ENCODE data around the gene FAF1.
"Not testable (repeated sequence)": the region's sequence is repeated elsewhere in the genome, so short reads cannot be mapped to it uniquely, and the experiment has no call there.

Gene FAF1

DNA sequence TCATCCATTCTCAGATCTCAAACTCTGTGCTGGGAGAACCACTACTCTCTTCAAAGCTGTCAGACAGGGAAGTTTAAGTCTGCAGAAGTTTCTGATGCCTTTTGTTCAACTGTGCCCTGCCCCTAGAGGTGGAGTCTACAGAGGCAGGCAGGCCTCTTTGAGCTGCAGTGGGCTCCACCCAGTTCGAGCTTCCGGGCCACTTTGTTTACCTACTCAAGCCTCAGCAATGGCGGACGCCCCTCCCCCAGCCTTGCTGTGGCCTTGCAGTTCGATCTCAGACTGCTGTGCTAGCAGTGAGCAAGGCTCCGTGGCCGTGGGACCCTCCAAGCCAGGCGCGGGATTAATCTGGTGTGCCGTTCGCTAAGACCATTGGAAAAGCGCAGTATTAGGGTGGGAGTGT lies 49.7 kb downstream of the FAF1 start:
- not testable (repeated sequence) for DNase-seq (ENCODE audit: low spot score)

DNA sequence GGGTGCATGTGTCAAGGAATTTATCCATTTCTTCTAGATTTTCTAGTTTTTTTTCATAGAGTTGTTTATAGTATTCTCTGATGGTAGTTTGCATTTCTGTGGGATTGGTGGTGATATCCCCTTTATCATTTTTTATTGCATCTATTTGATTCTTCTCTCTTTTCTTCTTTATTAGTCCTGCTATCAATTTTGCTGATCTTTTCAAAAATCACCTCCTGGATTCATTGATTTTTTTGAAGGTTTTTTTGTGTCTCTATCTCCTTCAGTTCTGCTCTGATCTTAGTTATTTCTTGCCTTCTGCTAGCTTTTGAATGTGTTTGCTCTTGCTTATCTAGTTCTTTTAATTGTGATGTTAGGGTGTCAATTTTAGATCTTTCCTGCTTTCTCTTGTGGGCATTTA lies 52.5 kb downstream of the FAF1 start:
- not testable (repeated sequence) for DNase-seq (ENCODE audit: low spot score)

DNA sequence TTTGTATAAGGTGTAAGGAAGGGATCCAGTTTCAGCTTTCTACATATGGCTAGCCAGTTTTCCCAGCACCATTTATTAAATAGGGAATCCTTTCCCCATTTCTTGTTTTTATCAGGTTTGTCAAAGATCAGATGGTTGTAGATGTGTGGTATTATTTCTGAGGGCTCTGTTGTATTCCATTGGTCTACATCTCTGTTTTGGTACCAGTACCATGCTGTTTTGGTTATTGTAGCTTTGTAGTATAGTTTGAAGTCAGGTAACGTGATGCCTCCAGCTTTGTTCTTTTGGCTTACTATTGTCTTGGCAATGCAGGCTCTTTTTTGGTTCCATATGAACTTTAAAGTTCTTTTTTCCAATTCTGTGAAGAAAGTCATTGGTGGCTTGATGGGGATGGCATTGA lies 54.0 kb downstream of the FAF1 start:
- DNase-seq (ENCODE audit: low spot score): not testable (repeated sequence)

DNA sequence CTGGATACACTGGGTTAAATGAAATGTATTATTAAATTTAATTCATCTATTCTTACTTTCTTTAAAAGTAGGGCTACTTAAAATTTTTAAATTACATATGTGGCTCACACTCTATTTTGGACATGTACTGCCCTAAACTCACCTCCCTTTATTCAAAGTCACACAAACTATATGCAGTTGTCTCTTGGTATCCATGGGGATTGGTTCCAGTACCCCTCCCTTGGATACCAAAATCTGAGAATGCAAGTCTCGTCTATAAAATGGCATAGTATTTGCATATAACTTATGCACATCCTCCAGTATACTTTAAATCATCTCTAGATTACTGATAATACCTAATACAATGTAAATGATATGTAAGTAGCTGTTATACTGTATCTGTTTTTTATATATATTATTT lies 57.6 kb downstream of the FAF1 start:
- DNase-seq (ENCODE audit: low spot score): no peak

DNA sequence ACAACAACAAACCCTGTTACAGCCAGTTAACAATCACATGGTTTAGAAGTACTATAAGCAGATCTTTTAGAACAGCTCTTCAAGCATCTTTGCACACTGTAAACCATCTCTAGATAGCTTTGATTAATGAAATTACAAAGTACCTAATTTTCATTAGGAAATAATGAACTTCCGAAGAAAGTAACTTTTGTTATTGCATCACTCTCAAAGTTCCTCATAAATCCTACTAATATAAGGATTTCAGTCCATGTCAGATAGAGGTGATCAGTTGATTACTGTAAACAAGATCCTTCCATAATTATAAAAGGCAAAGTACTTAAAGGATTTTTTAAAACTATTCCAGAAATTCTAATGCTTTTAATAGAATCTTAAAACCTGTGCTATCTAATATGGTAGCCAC lies 58.2 kb downstream of the FAF1 start:
- no peak for DNase-seq (ENCODE audit: low spot score)

DNA sequence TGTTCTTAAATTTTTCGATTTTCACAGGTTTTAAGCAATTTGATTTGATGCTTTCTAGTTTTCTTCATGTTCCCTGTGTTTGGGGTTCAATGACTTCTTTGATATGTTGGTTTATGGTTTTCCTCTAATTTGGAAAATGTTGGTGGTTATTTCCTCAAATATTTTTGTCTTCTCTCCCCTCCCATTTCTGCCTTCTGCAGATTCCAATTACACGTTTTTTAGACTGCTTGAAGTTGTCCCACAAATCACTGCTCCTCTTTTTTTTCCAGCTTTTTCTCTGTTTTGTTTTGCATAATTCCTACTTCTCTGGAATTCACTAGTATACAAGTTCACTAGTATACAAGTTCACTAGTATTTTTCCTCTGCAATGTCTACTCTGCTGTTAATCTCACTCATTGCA lies 61.3 kb downstream of the FAF1 start:
- DNase-seq (ENCODE audit: low spot score): no peak

DNA sequence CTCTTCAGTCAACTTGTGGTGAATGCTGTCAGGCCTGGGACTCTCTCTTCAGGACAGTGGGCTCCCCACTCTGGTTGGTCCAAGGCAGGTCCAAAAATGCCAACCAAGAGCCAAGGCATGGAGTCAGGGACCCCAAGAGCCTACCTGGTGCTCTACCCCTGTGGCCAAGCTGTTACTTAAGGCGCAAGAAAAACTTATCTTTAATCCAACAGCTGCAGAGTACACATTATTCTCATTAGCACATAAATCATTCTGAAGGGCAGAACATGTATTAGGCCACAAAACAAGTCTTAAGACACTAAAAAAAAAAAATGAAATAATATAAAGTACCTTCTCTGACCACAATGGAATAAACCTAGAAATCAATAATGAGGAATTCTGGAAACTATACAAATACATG lies 65.7 kb downstream of the FAF1 start:
- no peak for DNase-seq (ENCODE audit: low spot score)

DNA sequence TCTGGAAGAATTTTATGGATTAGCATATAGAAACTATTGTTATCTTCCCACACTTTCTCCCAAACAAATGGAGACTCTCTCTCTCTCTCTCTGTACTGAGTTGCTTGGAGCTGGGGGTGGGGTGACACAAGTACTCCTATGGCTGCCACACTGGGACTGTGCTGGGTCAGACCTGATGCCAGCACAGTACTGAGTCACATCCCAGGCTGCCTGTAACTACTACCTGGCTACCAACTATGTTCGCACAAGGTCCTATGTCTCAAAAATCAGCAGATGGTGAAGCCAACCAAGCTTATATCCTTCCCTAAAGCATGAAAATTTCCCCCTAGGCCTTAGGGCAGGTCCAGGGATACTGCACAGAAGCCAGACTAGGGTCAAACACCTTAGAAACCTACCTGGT lies 66.6 kb downstream of the FAF1 start:
- no peak for DNase-seq (ENCODE audit: low spot score)

DNA sequence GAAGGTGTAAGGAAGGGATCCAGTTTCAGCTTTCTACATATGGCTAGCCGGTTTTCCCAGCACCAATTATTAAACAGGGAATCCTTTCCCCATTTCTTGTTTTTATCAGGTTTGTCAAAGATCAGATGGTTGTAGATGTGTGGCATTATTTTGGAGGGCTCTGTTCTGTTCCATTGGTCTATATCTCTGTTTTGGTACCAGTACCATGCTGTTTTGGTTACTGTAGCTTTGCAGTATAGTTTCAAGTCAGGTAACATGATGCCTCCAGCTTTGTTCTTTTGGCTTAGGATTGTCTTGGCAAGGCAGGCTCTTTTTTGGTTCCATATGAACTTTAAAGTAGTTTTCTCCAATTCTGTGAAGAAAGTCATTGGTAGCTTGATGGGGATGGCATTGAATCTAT lies 72.5 kb downstream of the FAF1 start:
- DNase-seq (ENCODE audit: low spot score): not testable (repeated sequence)

DNA sequence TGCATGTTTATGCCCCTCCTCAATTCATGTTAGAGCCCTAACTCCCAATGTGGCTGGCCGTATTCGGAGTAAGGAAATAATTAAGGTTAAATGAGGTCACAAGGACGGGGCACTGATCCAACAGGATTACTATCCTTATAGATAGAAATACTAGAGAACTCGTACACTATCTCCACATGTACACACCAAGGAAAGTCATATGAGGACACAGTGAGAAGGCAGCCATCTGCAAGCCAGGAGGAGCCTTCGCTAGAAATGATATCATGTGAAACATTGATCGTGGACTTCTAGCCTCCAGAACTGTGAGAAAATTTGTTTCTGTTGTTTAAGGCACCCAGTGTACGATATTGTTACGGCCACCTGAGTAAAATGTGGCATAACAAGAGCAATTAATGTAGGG lies 79.7 kb downstream of the FAF1 start:
- DNase-seq (ENCODE audit: low spot score): peak; percentile 9

DNA sequence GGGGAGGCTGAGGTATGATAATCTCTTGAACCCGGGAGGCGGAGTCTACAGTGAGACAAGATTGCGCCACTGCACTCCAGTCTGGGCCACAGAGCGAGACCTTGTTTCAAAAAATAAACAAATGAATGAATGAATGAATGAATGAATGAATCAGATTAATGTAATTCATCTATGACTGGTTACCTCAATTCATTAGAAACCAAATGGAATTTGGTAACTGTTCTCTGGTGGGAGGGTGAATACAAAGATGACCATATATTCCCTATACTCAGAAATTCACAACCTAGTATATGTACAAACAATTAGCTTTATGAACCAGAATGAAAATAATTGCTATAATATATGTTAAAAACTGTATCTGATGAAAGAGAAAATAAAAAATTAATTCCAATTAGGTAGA lies 80.9 kb downstream of the FAF1 start:
- DNase-seq (ENCODE audit: low spot score): no peak

DNA sequence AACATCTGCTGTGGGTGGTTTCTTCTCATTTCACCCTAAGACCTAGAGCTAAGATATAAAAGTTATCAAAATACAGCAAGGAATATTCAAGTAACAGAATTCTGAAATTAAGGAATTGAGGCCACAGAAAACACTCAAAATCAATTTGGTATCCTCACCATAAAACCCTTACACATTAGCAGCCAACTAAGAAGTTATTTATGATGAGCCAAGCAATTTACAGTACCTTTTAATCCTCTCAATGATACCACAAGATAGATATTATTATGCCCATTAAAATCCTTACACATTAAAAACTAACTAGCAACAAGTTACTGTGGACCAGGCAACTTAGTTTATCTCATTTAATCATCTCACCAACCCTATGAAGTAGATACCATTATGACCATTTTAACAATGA lies 81.6 kb downstream of the FAF1 start:
- DNase-seq (ENCODE audit: low spot score): no peak

DNA sequence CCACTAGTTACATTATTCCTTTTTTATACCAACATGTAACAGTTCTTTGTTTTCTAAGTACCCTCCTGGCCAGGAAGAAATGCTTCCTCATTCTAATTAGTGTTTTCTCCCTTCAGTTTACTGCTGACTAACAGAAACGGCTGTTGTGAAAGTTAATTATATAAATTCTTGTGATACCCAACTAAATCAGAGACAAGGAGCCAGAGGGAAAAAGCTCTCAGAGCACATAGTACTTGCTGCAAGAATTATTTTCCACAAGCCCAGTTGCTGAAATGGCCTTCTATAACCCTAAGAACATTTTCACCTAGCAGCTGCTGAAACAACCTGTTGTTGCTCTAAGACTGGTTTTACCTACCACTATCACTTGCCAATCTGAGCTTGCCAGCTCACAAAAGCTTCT lies 82.4 kb downstream of the FAF1 start:
- DNase-seq (ENCODE audit: low spot score): no peak

DNA sequence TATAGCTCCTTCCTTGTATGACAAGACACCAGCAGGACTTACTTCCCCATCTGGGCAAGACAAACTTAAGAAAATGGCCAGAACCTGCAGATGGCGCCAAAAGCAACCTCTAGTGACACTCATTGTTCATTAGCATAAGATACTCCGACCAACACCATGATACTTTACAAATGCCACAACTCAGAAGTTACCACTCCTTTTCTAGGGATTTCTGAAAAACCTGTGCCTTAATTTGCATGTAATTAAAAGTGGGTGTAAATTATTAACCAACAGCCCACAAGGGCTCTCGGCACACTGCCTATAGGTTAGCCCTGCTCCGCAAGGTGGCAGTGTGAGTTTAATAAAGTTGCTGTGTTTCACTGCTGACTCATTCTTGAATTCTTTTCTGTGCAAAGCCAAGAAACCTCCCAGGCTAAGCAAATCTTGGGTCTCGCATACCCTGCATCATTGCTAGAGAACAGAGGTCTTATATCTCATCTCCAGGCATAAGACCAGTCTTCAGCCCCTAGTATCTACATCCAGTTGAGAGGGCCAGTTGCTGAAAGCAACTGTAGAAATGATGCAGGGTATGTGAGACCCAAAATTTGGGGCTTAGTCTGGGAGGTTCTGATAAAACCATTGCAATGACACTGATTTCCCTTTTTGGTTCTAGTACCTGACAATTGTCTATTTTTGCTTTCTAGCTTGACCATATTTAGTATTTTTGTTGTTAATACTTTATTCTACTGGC lies 86.4 kb downstream of the FAF1 start:
- peak; percentile 58 for DNase-seq (ENCODE audit: low spot score)

DNA sequence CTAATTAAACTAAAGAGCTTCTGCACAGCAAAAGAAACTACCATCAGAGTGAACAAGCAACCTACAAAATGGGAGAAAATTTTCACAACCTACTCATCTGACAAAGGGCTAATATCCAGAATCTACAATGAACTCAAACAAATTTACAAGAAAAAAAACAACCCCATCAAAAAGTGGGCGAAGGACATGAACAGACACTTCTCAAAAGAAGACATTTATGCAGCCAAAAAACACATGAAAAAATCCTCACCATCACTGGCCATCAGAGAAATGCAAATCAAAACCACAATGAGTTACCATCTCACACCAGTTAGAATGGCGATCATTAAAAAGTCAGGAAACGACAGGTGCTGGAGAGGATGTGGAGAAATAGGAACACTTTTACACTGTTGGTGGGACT lies 95.2 kb downstream of the FAF1 start:
- not testable (repeated sequence) for DNase-seq (ENCODE audit: low spot score)

DNA sequence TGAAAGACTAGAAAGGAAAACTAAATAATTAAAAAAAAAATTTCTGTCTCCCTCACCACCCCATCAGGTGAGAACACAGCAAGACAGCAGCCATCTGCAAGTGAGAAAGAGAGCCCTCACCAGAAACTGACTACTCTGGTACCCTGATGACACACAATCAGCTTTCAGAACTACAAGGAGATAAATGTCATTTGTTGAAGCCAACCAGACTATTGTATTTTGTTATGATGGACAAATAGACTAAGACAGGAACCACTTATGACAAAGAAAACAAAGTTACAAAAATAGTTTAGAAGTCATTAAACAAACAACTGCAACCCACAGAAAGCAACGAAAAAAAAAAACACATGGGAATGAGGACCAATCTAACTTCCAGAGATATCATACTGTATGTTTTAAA lies 98.3 kb downstream of the FAF1 start:
- no peak for DNase-seq (ENCODE audit: low spot score)

DNA sequence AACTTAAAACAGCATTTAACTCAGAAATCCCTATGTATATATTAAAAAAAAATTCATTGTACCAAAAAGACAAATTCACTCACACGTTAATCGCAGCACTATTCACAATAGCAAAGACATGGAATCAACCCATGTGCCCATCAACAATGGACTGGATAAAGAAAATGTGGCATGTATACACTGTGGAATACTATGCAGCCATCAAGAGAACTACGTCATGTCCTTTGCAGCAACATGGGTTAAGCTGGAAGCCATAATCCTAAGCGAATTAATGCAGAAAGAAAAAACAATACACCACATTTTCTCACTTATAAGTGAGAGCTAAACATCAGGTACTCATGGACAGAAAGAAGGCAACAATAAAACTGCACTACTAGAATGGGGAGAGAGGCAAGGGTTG lies 99.4 kb downstream of the FAF1 start:
- DNase-seq (ENCODE audit: low spot score): no peak

DNA sequence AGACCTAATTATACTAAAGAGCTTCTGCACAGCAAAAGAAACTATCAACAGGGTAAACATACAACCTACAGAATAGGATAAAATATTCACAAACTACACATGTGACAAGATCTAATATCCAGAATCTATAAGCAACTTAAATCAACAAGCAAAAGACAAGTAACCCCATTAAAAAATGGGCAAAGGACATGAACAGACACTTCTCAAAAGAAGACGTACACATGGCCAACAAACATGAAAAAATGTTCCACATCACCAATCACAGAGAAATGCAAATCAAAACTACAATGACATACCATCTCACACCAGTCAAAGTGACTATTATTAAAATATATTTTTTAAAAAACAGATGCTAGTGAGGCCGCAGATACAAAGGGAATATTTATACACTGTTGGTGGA lies 99.8 kb downstream of the FAF1 start:
- DNase-seq (ENCODE audit: low spot score): no peak

DNA sequence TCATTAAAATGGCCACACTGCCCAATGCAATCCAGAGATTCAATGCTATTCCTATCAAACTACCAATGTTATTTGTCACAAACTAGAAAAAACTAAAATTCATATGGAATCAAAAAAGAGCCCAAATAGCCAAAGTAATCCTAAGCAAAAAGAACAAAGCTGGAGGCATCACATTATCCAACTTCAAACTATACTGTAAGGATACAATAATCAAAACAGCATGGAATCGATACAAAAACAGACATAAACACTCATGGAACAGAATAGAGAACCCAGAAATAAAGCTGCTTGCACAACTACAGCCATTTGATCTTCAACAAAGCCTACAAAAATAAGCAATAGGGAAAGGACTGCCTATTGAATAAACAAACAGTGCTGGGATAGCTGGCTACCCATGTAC lies 100.4 kb downstream of the FAF1 start:
- no peak for DNase-seq (ENCODE audit: low spot score)

DNA sequence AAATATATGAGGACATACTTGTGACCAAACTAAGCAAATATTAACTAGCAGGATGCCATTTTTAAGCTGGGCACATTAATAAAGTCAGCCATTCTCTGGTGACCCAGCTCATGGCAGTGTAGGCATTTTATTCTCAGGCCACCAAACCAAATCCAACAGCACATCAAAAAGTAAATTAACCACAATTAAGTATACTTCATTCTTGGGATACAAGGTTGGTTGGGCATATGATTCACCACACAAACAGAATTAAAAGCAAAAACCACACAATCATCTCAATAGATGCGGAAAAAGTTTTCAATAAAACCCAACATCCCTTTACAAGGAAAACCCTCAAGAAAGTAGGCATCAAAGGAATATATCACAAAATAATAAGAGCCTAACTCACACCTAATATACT lies 101.3 kb downstream of the FAF1 start:
- no peak for DNase-seq (ENCODE audit: low spot score)

DNA sequence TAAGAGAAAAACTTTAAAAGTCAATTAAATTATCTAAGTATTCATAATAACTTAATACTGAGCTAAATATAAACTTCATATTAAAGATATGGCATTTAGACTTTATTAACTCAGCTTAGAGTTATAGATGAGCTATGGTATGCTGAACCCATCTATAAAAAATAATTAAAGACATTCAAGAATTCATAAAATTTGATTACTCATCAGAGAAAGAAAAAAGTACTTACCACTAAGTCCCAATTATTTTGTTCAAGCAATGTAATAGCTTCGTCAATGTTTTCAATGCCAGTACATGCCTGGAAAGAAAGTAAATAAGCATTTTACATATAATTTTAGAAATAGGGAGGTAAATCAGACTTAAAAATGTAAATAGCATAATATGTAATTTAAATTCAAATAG lies 102.4 kb downstream of the FAF1 start:
- no peak for DNase-seq (ENCODE audit: low spot score)

DNA sequence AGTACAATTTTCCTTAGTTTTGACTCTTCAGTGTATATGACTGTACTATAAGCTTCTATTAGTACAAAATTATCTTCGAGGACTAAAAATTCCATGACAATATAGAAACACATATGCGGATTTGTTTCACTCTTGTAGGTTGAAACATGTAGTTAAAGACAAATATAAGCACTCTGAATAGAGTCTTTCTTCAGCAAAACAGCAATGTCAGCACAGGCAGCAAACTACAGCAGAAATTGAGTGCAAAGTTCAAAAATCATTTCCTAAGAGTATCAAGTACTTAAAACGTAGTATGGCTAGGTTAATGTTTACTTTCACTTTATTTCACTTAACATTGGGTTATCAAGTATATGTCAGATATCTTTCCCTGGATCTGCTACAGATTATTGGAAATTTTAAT lies 106.7 kb downstream of the FAF1 start:
- no peak for DNase-seq (ENCODE audit: low spot score)

DNA sequence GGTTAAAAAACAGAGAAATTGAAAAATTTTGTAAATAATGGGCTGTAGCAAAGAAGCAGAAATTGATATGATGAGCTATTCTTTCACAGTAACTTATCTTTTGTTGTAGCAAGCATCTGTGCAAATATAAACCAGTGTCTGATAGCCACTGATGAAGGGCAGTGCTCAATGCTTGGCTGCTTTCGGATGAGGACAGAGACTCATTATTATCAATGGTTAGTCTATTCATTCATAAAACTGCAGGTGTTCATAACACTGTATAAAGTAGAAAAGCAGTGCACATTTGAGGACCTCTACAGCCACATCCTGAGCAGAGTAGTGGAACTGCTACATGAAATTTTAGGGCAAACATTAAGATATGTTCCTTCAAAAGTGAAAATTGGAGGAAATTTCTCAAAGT lies 107.2 kb downstream of the FAF1 start:
- DNase-seq (ENCODE audit: low spot score): no peak

DNA sequence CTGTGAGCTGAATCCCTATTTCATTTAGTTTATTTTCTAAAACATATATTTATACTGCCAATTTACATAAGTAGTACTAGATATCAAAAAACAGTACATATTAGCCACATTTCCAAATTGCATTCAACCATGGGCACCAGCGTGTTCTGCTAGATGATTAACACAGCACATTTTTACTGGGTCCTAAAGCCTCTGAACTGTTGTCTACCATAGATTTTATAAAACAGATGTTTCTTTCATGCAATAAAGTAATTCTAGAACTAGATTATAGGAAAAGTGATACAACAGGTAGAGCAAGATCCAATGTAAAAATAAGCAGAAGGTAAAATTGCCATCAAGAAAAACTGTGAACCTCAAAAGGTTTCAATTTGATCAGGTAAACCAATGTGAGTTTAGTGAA lies 108.6 kb downstream of the FAF1 start:
- DNase-seq (ENCODE audit: low spot score): no peak

DNA sequence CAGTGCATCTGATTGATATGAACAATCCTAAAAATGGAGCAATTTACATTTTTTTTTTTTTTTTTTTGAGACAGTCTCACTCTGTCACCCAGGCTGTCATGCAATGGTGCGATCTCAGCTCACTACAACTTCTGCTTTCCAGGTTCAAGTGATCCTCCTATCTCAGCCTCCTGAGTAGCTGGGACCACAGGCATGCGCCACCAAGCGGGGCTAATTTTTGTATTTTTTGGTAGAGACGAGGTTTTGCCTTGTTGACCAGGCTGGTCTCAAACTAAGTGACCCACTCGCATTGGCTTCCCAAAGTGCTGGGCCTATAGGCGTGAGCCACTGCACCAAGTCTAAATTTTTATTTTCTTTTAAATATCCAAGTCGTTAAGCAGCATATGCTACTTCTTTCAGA lies 109.0 kb downstream of the FAF1 start:
- no peak for DNase-seq (ENCODE audit: low spot score)

All from cerebellar cortex (tissue), 1 donor.